DND-41 (cell line): ENCODE results near the gene ST6GALNAC3.

Experiments
- EZH2 ChIP-seq: IDR thresholded peaks from 3 replicates; pipeline ENCODE4 v1.6.1; 2012; ENCODE audit warnings: borderline replicate concordance, low read depth, mild to moderate bottlenecking, moderate library complexity, low read length, inconsistent platforms; ENCODE audit not compliant: severe bottlenecking
- TF ChIP-seq, protein P1 (sequence below): IDR thresholded peaks from 2 replicates; pipeline ENCODE4 v1.5.1; 2012; ENCODE audit warnings: borderline replicate concordance, low read length, moderate library complexity, mild to moderate bottlenecking; ENCODE audit not compliant: poor library complexity, severe bottlenecking; ENCODE audit errors: extremely low read depth

DNA sequence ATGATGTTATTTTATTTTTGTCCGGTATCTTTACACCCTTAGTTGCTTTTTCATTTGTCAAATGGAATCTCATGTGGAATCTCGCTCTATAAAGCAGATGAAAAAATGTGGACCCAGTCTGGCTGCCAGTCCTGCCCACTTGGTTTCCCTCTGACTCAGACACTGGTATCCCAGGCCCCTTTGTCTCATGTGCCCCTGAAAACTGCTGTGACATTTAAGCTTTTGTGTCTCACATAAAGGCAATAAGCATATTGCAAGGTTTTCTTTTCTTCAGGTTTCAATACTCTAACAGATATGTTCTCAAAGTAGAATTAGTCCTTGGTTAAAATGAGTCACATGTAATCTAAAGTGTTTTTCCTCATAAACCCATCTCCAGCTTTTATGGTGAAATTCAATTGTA, 183.3 kb downstream of the ST6GALNAC3 start:
- TF ChIP-seq, protein P1, sequence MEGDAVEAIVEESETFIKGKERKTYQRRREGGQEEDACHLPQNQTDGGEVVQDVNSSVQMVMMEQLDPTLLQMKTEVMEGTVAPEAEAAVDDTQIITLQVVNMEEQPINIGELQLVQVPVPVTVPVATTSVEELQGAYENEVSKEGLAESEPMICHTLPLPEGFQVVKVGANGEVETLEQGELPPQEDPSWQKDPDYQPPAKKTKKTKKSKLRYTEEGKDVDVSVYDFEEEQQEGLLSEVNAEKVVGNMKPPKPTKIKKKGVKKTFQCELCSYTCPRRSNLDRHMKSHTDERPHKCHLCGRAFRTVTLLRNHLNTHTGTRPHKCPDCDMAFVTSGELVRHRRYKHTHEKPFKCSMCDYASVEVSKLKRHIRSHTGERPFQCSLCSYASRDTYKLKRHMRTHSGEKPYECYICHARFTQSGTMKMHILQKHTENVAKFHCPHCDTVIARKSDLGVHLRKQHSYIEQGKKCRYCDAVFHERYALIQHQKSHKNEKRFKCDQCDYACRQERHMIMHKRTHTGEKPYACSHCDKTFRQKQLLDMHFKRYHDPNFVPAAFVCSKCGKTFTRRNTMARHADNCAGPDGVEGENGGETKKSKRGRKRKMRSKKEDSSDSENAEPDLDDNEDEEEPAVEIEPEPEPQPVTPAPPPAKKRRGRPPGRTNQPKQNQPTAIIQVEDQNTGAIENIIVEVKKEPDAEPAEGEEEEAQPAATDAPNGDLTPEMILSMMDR, result no peak
- no peak for TF ChIP-seq EZH2
